Left kidney (tissue), 2 donors: Measurements from ENCODE around the gene WDFY4. TPM values are rescaled to one million over a fixed set of nuclear protein-coding genes. Genes with fewer than 3 reads are reported as not detected.

Experiments used
- DNase-seq: peaks from one replicate; pipeline ENCODE4 v3.0.0-alpha.2; 2013
- polyA plus RNA-seq: library from polyadenylated mRNA; unstranded; fragments of 120-200 nt; gene quantifications from one replicate; pipeline ENCODE4 v1.2.1, GENCODE V29; 2013; ENCODE audit not compliant: insufficient read length

The WDFY4 gene
- polyA plus RNA-seq, 1 donor = 2.1 TPM

GRCh38 chr10:48769706-48770435, 85.2 kb downstream of the WDFY4 start:
- no peak for DNase-seq

- no peak for DNase-seq
Observed at GRCh38 chr10:48770561-48771089, 86.0 kb downstream of the WDFY4 start.

GRCh38 chr10:48771234-48771633, 86.6 kb downstream of the WDFY4 start:
- no peak for DNase-seq

- no peak for DNase-seq
Observed at GRCh38 chr10:48772059-48772458, 87.4 kb downstream of the WDFY4 start.

GRCh38 chr10:48773580-48773979, 88.9 kb downstream of the WDFY4 start:
- DNase-seq = no peak

- DNase-seq = no peak
Observed at GRCh38 chr10:48774416-48775205, 89.9 kb downstream of the WDFY4 start.

- DNase-seq = no peak
Observed at GRCh38 chr10:48775206-48775517, 90.5 kb downstream of the WDFY4 start.

- DNase-seq = no peak
Observed at GRCh38 chr10:48776005-48776522, 91.4 kb downstream of the WDFY4 start.

- DNase-seq = no peak
Observed at GRCh38 chr10:48776528-48776927, 91.9 kb downstream of the WDFY4 start.

- no peak for DNase-seq
Observed at GRCh38 chr10:48777110-48777509, 92.4 kb downstream of the WDFY4 start.

GRCh38 chr10:48778193-48778857, 93.7 kb downstream of the WDFY4 start:
- no peak for DNase-seq

GRCh38 chr10:48779077-48779476, 94.4 kb downstream of the WDFY4 start:
- no peak for DNase-seq

GRCh38 chr10:48779546-48780152, 95.0 kb downstream of the WDFY4 start:
- DNase-seq = no peak

- no peak for DNase-seq
Observed at GRCh38 chr10:48780341-48780740, 95.7 kb downstream of the WDFY4 start.

GRCh38 chr10:48782386-48782785, 97.7 kb downstream of the WDFY4 start:
- no peak for DNase-seq

- DNase-seq = no peak
Observed at GRCh38 chr10:48784031-48784430, 99.4 kb downstream of the WDFY4 start.

GRCh38 chr10:48785796-48786195, 101.1 kb downstream of the WDFY4 start:
- no peak for DNase-seq

GRCh38 chr10:48786606-48787282, 102.1 kb downstream of the WDFY4 start:
- no peak for DNase-seq

GRCh38 chr10:48788554-48788953, 103.9 kb downstream of the WDFY4 start:
- no peak for DNase-seq

GRCh38 chr10:48789486-48790456, 105.1 kb downstream of the WDFY4 start:
- DNase-seq = no peak
